Neural cell (in vitro differentiated cells): Measurements from ENCODE around the gene ZNRF2. TPM values are rescaled to one million over a fixed set of nuclear protein-coding genes. Genes with fewer than 3 reads are reported as not detected.

Experiments used
- H2AFZ ChIP-seq: fragments of 200-600, 300-800 bp; sonication (generic), shearing (Covaris generic); 2 replicates; pipeline ENCODE4 v1.6.0; 2014; ENCODE audit warnings: low read depth, mild to moderate bottlenecking, antibody characterized with exemption, low read length, moderate library complexity
- H3F3A ChIP-seq: fragments of 200-600 bp; shearing (Covaris generic); 2 replicates; pipeline ENCODE4 v1.6.1; 2016; ENCODE audit warnings: mild to moderate bottlenecking, moderate library complexity, mixed read lengths, antibody characterized with exemption, low read length; ENCODE audit not compliant: insufficient read depth, poor library complexity, severe bottlenecking
- H3K27ac ChIP-seq: fragments of 200-600, 300-800 bp; sonication (generic), shearing (Covaris generic); 2 replicates; pipeline ENCODE4 v1.5.1; 2014; ENCODE audit warnings: mild to moderate bottlenecking, low read length, moderate library complexity
- H3K27me3 ChIP-seq: fragments of 300-800, 200-600 bp; sonication (generic), shearing (Covaris generic); 2 replicates; pipeline ENCODE4 v1.6.0; 2014; ENCODE audit warnings: mild to moderate bottlenecking, low read depth, low read length, moderate library complexity; ENCODE audit not compliant: insufficient read depth
- H3K36me3 ChIP-seq: fragments of 300-800, 200-600 bp; sonication (generic), shearing (Covaris generic); 2 replicates; pipeline ENCODE4 v1.5.1; 2014; ENCODE audit warnings: mild to moderate bottlenecking, antibody characterized with exemption, low read length, moderate library complexity; ENCODE audit not compliant: insufficient read depth
- H3K4me2 ChIP-seq: fragments of 300-800, 200-600 bp; sonication (generic), shearing (Covaris generic); 2 replicates; pipeline ENCODE4 v1.6.0; 2014; ENCODE audit warnings: mild to moderate bottlenecking, low read length
- H3K4me3 ChIP-seq: fragments of 300-800, 200-600 bp; sonication (generic), shearing (Covaris generic); 2 replicates; pipeline ENCODE4 v1.5.1; 2014; ENCODE audit warnings: mild to moderate bottlenecking, low read length, moderate library complexity
- H3K79me2 ChIP-seq: fragments of 200-600 bp; shearing (Covaris generic); replicated peaks from 2 replicates; pipeline ENCODE4 v1.6.0; 2014; ENCODE audit warnings: mild to moderate bottlenecking, low read length, moderate library complexity; ENCODE audit not compliant: insufficient read depth
- H3K9ac ChIP-seq: fragments of 300-800, 200-600 bp; sonication (generic), shearing (Covaris generic); 2 replicates; pipeline ENCODE4 v1.6.1; 2016; ENCODE audit warnings: mild to moderate bottlenecking, low read length, mixed read lengths
- H3K9me2 ChIP-seq: fragments of 200-600 bp; shearing (Covaris generic); 2 replicates; pipeline ENCODE4 v1.6.1; 2016; ENCODE audit warnings: mild to moderate bottlenecking, low read length, mixed read lengths; ENCODE audit not compliant: insufficient read depth
- H3K9me3 ChIP-seq: fragments of 200-600, 300-800 bp; sonication (generic), shearing (Covaris generic); 2 replicates; pipeline ENCODE4 v1.6.1; 2016; ENCODE audit warnings: mild to moderate bottlenecking, mixed run types, low read length, moderate library complexity, mixed read lengths
- H4K20me1 ChIP-seq: fragments of 200-600 bp; shearing (Covaris generic); 2 replicates; pipeline ENCODE4 v1.6.1; 2016; ENCODE audit warnings: mild to moderate bottlenecking, mixed run types; ENCODE audit not compliant: insufficient read depth
- EP300 ChIP-seq: fragments of 450-650 bp; conservative IDR thresholded peaks from 2 replicates; pipeline ENCODE4 v1.6.1; 2014; ENCODE audit warnings: antibody characterized with exemption, mild to moderate bottlenecking, moderate library complexity; ENCODE audit not compliant: poor library complexity, severe bottlenecking
- EZH2 ChIP-seq: fragments of 200-600, 300-800 bp; shearing (Covaris generic), sonication (generic); IDR thresholded peaks from 2 replicates; pipeline ENCODE4 v1.6.1; 2014; ENCODE audit warnings: antibody characterized with exemption, low read length, borderline replicate concordance, mild to moderate bottlenecking; ENCODE audit not compliant: insufficient read depth, poor library complexity, severe bottlenecking
- MXI1 ChIP-seq: fragments of 450-650 bp; conservative IDR thresholded peaks from 2 replicates; pipeline ENCODE4 v1.6.1; 2014; ENCODE audit warnings: antibody characterized with exemption, mild to moderate bottlenecking; ENCODE audit not compliant: poor library complexity, severe bottlenecking
- POLR2AphosphoS5 ChIP-seq: IDR thresholded peaks from 2 replicates; pipeline ENCODE4 v1.6.1; 2012
- RAD21 ChIP-seq: fragments of 450-650 bp; conservative IDR thresholded peaks from 2 replicates; pipeline ENCODE4 v1.6.1; 2014; ENCODE audit warnings: antibody characterized with exemption, mild to moderate bottlenecking, moderate library complexity
- SMC3 ChIP-seq: fragments of 450-650 bp; conservative IDR thresholded peaks from 2 replicates; pipeline ENCODE4 v1.6.1; 2014; ENCODE audit warnings: antibody characterized with exemption, mild to moderate bottlenecking, moderate library complexity; ENCODE audit not compliant: poor library complexity
- TAF1 ChIP-seq: IDR thresholded peaks from 2 replicates; pipeline ENCODE4 v1.6.1; 2012; ENCODE audit warnings: low read depth
- polyA plus RNA-seq: library from polyadenylated mRNA; depleted of rRNA; stranded (reverse); fragments of >200 nt; gene quantifications from 2 replicates; pipeline ENCODE4 v1.2.3, GENCODE V29; 2014
- TF ChIP-seq, protein P1 (sequence below): IDR thresholded peaks from 2 replicates; pipeline ENCODE4 v1.6.1; 2012; ENCODE audit warnings: borderline replicate concordance
- TF ChIP-seq, protein P2 (sequence below): fragments of 450-650 bp; IDR thresholded peaks from 2 replicates; pipeline ENCODE4 v1.5.1; 2014; ENCODE audit warnings: antibody characterized with exemption, mild to moderate bottlenecking, moderate library complexity; ENCODE audit not compliant: poor library complexity, severe bottlenecking

Gene ZNRF2
- polyA plus RNA-seq, 1 donor from 2014 or later, result 12.2 TPM

DNA sequence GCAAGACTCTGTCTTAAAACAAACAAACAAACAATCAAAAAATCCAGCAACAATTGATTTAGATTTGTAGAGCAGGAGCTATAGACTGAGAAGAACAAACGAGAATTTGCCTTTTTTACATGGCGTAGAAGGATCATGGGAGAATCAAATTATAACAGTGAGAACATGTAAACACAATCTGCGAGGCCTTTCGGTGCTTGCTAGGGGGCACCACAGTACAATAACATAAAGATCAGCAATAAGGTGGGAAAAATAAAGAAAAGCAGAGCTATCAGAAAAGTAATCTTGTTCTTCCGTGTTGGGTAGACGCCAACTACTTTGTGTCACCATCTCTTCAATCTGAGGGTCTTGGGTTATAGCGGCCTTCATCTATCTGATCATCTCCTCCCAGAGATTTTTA is 112.0 kb downstream of the ZNRF2 start:
- no peaks in the 10 kb centered on the region for H3K27me3 ChIP-seq
- no peak overlapping the region for H2AFZ ChIP-seq
- no peak overlapping the region for H3K4me2 ChIP-seq
- H3K9me3 ChIP-seq, result no peaks in the 10 kb centered on the region
- no peaks in the 10 kb centered on the region for H3K36me3 ChIP-seq
- H3K27ac ChIP-seq, result no peak overlapping the region
- no peak overlapping the region for H3K9ac ChIP-seq
- no peaks in the 10 kb centered on the region for H3K9me2 ChIP-seq
- no peak overlapping the region for H3K4me3 ChIP-seq
- no peaks in the 10 kb centered on the region for H4K20me1 ChIP-seq
- TF ChIP-seq, protein P1, sequence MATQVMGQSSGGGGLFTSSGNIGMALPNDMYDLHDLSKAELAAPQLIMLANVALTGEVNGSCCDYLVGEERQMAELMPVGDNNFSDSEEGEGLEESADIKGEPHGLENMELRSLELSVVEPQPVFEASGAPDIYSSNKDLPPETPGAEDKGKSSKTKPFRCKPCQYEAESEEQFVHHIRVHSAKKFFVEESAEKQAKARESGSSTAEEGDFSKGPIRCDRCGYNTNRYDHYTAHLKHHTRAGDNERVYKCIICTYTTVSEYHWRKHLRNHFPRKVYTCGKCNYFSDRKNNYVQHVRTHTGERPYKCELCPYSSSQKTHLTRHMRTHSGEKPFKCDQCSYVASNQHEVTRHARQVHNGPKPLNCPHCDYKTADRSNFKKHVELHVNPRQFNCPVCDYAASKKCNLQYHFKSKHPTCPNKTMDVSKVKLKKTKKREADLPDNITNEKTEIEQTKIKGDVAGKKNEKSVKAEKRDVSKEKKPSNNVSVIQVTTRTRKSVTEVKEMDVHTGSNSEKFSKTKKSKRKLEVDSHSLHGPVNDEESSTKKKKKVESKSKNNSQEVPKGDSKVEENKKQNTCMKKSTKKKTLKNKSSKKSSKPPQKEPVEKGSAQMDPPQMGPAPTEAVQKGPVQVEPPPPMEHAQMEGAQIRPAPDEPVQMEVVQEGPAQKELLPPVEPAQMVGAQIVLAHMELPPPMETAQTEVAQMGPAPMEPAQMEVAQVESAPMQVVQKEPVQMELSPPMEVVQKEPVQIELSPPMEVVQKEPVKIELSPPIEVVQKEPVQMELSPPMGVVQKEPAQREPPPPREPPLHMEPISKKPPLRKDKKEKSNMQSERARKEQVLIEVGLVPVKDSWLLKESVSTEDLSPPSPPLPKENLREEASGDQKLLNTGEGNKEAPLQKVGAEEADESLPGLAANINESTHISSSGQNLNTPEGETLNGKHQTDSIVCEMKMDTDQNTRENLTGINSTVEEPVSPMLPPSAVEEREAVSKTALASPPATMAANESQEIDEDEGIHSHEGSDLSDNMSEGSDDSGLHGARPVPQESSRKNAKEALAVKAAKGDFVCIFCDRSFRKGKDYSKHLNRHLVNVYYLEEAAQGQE, result no peak
- TF ChIP-seq EZH2 (no peak), TAF1 (no peak), POLR2AphosphoS5 (no peak)
- no peaks in the 10 kb centered on the region for H3K79me2 ChIP-seq
- H3F3A ChIP-seq, result no peaks in the 10 kb centered on the region

DNA sequence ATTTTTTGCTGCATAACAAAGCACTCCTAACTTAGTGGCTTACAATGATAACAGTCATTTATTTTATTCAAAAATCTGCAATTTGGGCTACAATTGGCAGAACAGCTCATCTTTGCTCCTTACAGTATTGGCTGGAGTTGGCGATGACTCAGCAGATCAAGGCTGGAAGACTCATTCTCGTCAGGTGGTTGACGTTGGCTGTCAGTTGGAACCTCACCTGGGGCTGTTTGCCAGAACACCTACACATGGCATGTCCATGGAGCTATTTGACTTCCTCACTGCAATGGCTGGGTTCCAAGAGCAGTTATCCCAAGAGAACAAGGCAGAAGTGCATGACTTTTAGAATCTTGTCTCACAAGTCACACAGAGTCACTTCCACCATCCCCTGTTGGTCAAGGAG is 119.1 kb downstream of the ZNRF2 start:
- Histone ChIP-seq H3K9me3 (no peaks in the 10 kb centered on the region), H3K4me2 (no peak overlapping the region), H2AFZ (no peak overlapping the region), H3K9me2 (no peaks in the 10 kb centered on the region), H3K27me3 (no peaks in the 10 kb centered on the region), H3K4me3 (no peak overlapping the region), H3K79me2 (no peaks in the 10 kb centered on the region), H3K36me3 (no peaks in the 10 kb centered on the region), H4K20me1 (no peaks in the 10 kb centered on the region), H3F3A (no peaks in the 10 kb centered on the region), H3K27ac (no peak overlapping the region), H3K9ac (no peak overlapping the region)
- TF ChIP-seq EZH2 (no peak), EP300 (no peak), SMC3 (no peak), POLR2AphosphoS5 (no peak), TAF1 (no peak), RAD21 (no peak), MXI1 (no peak)
- TF ChIP-seq, protein P1, result no peak
- TF ChIP-seq, protein P2, sequence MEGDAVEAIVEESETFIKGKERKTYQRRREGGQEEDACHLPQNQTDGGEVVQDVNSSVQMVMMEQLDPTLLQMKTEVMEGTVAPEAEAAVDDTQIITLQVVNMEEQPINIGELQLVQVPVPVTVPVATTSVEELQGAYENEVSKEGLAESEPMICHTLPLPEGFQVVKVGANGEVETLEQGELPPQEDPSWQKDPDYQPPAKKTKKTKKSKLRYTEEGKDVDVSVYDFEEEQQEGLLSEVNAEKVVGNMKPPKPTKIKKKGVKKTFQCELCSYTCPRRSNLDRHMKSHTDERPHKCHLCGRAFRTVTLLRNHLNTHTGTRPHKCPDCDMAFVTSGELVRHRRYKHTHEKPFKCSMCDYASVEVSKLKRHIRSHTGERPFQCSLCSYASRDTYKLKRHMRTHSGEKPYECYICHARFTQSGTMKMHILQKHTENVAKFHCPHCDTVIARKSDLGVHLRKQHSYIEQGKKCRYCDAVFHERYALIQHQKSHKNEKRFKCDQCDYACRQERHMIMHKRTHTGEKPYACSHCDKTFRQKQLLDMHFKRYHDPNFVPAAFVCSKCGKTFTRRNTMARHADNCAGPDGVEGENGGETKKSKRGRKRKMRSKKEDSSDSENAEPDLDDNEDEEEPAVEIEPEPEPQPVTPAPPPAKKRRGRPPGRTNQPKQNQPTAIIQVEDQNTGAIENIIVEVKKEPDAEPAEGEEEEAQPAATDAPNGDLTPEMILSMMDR, result no peak
